ENCODE results near the gene MRPL32.

Gene MRPL32

DNA sequence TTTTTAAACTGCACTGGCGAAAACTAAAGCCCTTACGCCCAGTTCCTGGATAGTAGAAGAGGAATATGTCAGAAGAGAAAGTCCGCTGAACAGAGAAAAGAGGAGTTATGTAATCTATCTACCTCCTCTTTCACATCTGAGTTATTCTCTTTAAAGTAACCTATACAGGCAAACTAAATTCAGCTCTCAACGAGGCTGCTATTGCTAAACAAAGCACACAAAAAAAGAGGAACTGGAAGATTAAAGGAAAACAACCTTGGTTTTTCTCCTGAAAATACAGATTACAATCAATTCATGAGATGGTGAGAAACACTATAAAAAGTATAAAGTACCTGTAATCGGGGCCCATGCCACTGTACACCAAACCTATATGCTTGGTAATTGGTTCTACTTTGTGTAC is 6.0 kb upstream of the MRPL32 start:
- DNase-seq (ENCODE audit: low spot score): no peak

DNA sequence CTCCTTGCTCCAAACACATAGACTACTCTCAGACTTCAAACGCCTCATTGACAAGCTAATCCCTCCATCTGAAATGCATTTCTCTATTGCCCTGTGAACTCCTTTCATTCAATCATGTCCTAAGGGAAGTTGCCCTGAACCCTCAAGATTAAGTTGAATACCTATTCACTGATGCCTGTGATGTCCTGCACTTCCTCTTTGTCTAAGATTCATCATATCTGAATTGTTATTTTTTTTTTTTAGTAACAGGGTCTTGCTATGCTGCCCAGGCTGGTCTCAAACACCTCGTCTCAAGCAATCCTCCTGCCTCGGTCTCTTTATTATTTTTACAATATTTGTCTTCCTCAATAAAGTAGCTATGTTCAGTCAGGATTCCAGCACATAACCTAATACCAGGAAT is 3.4 kb upstream of the MRPL32 start:
- DNase-seq (ENCODE audit: low spot score): no peak

DNA sequence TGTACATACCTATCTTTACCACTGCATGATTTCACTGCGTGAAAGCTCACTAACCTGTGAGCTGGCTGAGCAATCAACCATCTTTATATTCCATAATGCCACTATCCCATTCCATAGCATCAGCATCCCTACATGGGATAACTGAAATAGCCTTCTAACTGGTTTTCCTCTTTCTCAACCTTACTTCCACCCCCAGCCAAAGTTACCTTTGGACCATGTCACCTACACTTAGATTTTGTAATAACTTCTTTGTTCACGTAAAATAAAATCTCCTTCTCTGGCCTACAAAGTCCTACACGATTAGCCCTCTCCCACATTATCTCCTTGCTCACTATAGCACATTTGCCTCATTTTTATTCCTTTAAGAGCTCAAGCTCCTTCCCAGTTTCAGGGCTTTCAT is 2.7 kb upstream of the MRPL32 start:
- DNase-seq (ENCODE audit: low spot score): no peak

DNA sequence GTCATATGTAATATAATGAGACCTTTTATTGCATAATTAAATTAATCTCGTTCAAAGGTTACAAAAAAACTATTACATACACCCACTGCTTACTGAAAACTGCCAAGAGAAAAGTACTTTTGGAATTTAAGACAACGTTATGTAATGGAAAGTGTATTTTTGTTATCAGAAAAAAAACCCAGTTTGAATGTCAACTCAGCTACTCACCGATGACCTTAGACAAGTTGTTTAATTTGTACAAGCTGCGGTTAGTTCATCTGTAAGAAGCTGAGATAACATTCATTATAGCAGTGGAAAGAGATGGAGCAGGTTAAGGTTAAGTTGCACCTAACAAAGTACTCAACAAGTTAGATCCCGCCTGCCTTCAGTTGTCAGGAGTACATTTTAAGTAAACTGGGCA is 1.3 kb upstream of the MRPL32 start:
- no peak for DNase-seq (ENCODE audit: low spot score)

DNA sequence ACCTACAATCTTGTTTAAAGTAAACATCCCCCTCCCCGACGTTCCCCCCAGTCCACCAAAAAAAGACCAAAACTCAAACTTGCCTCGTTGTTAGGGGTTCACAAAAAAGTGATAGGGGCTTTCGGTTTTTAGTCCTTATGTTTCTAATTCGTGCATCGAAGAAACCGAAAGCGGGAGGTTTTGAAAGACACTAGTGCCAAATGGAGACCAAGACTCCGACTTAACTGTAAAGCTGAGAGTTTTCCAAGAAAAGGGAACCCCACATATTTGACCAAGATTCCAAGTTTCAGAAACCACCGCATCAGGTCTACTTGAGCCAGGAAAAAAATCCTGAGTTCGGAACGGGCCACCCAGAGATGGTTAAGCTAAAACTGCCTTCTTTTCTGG is 736 bp upstream of the MRPL32 start:
- DNase-seq (ENCODE audit: low spot score): no peak

DNA sequence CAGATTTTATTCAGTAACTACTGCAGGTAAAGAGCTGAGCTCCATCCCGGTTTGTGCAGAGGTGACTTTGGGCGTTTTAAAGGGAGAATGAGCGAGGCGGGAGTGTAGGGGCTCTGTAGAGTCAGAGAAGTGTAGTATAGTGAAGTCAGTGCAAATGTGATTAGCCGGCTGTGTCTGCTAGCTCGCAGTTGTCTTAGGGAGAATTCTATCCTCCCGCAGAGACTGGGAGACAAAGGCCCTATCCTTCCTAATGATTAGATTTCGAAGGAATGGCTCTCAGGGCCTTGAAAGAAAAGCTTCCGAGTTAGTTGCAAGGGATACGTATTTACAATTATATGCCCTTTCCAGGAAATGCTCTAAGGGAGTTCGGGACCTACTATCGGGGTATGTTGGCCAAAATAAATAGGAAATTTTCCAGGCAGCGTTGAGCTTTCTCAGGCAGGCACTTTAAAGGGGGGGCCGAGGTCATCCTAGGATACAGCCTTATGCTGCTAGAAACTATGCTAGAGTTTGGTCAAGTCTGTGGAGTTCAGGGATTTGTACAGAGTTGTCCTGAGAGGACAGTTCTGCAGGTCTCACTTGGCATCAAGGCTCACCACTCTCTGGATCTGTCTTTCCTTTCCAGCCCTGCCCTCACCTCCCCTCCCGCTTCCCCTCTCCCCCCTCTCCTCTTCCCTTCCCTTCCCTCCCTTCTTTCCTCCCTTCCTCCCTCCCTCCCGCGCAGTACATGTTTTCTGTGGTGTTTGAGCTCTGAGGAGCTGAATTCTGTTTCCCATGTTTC is 825 bp downstream of the MRPL32 start:
- DNase-seq (ENCODE audit: low spot score): no peak

DNA sequence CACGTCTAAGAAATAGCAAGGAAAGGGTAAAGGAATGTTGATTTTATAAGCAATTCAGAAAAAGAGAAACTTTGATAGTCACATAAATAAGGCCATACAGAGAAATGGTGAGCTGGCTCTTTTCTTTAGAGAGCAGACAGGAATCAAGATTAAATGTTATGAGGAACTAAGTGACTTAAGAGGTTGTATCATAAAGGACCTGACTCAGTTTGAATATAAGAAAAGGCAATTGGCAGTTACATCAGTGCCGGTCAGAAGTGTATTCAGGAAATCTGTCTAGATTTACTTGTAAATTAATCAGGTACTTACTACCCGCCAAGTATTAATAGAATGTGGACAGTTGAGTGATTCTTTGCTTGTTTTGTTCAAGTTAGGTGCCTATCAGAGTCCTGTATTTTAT is 2.1 kb downstream of the MRPL32 start:
- no peak for DNase-seq (ENCODE audit: low spot score)

DNA sequence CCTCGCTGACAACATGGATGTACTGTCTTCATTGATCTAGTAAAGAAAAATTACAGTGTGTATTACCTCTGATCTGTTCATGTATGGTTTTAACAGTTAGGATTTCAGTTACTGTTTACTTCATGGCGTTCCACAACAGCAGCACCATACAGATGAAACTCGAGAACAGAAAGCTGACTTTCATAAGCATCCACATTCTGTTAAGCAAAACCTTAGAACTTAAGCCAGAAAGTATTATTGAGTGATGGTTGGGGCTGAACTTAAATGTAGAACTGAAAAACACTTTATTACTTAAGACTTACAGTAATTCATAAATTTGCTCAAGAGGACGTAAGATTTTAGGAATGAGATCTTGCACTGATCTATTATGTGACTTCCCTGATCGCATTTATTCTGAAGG is 3.7 kb downstream of the MRPL32 start:
- no peak for DNase-seq (ENCODE audit: low spot score)

DNA sequence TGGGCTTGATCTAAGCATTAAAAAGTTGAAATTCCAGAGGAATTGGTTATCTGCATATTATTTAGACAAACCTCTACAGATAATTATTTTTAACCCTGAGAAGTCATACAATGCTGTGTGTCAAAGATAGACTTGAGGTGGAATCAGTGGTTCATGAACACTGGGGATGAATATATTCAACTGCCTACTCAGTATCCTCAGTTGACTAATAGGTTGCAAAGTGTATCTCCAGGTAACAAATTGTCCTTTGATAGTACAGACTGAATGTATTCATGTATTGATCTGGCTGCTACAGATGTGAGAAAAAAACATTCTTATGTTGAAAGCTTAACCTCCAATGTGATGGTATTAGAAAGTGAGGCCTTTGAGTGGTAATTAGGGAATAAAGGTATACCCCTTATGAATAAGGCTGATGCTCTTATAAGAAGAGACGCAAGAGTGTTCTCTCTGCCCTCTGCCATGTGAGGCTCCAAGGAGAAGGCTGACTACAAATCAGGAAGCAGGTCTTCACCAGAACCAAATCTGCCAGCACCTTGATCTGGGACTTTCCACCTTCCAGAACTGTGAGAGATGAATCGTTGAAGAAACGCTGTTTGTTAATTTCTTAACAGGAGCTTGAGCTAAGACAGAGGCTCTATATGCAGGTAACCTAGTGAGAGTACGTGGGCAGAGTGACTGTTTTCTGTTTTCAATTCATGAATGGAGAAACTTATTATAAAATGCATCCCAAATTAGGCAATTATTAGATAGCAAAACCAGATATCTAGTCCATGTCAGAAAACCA is 7.5 kb downstream of the MRPL32 start:
- no peak for DNase-seq (ENCODE audit: low spot score)

DNA sequence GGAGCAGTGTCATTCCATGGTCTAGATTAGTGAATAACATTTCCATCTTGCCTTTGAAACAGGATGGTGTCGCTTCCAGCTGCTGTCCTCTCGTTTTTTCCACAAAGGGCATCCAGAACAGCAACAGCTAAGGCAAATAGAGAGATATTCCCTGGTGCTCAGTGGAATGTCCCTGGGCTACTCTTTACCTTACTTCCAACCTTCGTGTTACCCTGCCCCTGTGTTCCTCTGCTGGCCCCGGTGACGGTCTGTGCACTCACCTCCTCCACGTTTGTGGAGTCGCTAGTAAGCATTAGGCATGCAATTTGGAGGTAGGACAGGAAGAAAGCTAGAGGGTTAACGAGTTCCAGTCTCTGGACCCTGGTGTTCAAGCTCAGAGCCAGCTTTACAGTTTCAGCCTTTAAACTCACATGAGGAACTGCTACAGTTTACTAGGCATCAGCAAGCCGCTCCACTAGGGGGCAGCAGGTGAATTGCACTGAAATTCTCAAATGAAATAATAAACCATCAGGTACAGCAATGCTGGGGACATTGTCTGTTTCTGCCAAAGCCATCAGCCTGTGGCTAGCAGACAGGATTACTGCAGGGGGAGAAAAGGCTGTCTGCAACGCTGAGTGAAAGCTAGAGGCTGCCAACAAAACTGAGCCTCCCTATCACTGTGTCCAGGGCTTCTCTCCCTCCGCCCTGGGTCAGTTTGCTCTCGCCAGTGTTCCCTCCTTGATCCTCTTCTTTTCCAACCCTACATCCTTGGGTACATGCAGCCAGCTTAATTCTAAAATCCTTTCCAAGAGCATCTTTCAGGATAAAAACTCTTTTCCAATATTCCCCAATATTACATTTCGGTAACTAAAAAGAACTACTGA is 9.0 kb downstream of the MRPL32 start:
- DNase-seq (ENCODE audit: low spot score): peak; percentile 36

DNA sequence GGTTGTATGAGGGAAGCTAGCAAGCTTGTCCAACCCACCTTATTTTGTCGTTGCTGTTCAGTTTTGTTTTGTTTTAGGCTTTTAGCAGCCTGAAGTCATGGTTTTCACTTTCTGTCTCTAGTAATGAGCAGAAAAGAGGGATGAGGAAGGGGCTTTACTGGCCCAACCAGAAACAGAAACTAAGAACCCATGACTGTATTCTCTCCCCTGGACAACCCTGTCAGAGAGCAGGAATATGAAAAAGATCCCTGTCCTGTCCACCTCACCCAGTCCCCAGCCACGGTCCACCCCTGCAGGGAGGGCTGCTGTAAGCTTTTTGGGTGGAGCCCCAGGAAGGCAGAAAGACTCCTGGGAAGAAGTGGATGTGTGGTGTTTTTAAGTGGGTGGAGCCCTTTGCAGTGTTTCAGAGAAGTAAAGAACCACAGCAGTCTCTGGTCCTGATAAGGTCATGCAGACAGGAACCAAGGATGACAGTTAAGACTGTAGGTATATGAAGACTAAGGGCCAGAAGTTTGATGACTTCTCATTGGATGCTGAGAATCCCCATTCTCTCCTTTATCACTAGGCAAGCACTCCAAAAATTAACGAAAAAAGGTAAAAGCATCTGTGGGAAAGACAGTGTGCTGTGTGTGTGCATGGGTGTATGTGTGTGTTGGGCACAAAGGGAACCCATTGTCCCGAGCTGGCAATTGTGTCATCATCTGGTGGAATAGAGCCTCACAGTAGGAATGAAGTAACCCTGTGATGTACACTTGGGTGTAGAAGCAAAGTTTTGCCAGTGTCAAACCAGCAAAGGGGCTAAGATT is 13.8 kb downstream of the MRPL32 start:
- no peak for DNase-seq (ENCODE audit: low spot score)

DNA sequence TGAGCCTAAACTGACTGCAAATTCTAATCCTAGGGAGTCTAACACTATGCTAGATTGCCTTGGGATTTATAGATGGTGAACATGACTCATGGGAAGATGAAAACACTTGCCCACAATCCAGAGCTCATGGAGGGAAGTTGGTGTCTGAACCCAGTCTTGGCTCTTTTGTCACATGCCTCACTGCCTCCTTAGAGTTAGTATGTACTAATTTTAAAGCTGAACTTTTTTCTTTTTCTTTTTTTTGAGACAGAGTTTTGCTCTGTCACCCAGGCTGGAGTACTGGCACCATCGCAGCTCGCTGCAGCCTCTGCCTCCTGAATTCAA is 14.4 kb downstream of the MRPL32 start:
- no peak for DNase-seq (ENCODE audit: low spot score)

DNA sequence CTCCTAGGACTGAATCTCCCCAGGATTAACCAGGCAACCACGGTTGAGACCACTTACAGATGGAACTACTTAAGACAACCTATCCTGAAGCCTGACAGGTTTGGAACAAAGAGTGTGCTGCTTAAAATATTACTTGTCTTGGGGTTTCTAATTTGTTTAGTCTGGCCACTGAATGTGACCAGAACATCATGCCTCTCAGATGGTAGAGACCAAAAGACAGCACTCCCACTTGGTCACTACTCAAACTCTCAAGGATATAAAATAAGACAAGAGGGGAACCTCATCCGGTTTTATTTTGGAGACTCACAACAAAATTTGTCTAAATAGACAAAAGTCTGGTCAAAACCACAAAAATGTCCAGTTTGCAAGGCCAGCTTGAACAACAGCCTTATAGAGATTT is 15.3 kb downstream of the MRPL32 start:
- DNase-seq (ENCODE audit: low spot score): no peak

DNA sequence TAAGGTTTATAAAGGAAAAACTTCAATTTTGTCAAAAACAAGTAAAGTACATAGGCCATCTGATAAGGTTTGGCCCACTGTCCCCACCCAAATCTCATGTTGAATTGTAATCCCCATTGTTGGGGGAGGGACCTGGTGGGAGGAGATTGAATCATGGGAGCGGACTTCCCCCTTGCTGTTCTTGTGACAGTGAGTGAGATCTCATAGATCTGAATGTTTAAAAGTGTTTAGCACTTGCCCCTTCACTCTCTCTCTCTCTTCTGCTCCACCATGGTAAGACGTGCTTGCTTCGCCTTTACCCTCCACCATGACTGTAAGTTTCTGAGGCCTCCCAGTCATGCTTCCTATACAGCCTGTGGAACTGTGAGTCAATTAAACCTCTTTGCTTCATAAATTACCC is 18.2 kb downstream of the MRPL32 start:
- DNase-seq (ENCODE audit: low spot score): no peak

DNA sequence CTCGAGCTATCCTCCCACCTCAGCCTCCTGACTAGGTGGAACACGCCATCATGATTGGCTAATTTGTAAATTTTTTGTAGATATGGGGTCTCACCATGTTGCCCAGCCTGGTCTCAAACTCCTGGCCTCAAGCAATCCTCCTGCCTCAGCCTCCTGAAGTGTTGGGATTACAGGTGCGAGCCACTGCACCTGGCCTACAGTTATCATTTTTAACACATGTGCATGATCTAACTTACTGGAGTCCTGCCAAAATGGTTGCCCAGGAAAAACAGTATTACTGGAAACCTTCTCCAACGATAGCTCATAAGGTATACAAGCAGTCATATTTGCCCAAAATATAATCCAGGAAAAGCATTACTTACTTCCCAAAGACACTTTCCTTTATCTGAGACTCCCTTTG is 20.2 kb downstream of the MRPL32 start:
- DNase-seq (ENCODE audit: low spot score): no peak

DNA sequence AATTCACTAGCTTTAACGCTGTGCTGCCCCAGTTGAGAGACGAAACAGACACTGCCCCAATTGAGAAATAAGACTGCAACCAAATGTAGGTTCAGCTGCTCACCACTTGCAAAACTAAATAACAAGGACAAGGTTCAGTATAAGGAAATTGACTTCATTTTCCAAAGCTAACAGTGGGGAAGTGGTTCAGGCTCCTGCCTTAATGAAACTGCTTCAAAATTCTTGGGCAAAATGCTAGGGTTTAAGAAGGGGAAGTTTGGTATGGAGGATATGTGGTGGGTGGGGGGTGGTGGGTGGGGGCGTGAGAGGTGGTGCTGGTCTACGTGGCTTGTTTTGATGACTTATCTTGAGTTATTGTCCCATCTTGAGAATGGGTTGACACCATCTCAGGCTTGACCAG is 21.8 kb downstream of the MRPL32 start:
- DNase-seq (ENCODE audit: low spot score): no peak

DNA sequence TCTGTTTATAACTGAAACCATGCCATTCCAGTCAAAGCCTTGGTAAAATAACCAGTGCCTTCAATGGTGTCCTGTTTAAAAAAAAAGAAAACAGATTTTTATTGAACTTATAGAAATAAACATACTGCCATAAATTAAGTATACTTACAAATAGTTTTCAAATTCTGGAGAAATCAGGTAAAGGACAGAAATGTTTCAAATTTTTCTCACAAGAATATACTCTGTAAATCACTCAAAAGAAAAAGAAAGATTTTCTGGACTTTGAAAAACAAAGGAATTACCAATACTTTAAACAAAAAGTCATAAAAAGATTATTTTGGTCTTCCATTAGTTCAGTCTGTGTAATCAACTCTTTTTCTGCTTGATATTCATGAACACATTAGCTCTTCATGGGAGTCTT is 23.9 kb downstream of the MRPL32 start:
- DNase-seq (ENCODE audit: low spot score): no peak

DNA sequence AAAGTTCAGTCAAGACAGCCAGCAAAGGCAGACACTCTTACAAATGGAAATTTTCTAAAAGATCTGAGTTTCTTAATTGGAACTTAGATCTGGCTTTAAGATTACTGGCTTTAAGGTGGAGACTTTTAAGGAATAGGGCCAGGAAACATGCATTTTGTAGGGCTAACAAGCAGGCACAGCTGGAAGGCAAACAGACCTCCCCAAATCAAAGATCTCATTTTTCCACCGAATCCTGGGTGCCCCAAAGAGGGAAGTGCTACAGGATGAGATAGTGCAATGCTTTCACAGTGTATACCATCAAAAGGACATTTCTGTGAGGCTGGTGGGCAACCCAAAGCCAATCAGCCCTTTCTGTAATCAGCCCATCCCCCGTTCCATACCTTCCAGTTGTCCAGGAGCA is 27.4 kb downstream of the MRPL32 start:
- DNase-seq (ENCODE audit: low spot score): no peak

DNA sequence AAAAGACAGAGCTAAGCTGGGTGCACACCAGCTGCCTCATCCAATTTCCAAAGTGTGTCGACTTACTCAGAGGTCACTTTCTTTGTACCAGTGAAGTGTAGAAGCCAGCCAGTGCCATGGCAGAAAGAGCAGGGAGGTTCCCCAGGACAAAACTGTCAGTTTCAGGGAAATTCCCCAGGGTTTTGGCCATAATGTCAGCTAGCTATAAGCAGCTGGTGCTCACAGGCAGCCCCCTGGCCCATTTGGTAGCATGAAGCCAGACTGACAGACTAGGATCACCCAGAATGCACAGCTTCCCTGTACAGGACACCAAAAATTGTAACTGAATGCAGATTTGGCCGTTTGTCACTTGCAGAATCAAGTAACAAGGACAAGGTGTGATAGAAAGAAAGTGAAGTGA is 28.6 kb downstream of the MRPL32 start:
- no peak for DNase-seq (ENCODE audit: low spot score)

DNA sequence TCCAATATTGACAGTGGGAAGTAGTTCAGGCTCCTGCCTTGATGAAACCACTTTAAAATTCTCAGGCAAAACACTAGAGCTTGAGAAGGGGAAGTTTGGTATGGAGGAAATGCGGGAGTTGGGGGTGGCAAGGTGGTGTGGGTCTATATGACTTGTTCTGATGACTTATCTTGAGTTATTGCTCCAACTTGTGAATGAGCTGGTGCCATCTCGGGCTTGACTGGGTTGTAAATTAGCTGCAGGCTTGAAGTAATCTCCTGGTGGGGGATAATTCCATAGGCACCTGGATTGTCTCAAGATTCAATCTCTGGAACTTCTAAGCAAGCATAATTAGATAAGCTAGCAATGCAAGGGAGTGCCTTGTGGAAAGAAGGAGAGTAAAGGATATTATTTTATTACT is 29.0 kb downstream of the MRPL32 start:
- no peak for DNase-seq (ENCODE audit: low spot score)

DNA sequence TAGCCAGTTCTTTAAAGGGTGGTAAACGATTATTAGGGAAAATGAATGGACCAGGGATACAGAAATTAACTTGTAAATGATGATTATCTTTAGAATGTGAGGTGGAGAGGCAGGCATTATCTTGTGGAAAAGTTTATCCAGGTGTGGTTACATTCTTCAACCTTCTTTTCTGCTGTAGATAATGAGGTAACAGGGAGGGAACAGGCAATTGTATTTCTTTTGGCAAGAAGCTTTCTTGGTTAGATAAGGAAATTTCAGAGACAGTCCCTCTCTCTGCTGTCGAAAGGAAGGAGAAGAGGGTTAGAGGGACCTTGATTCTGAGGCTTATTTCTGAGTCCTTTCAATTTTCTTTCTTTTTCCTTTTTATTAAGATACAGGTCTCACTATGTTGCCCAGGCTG is 32.1 kb downstream of the MRPL32 start:
- no peak for DNase-seq (ENCODE audit: low spot score)

Data from HuH-7.5 (cell line).